Measurements from ENCODE around the gene PPP2R1B.
"Not testable (repeated sequence)": the region's sequence is repeated elsewhere in the genome, so short reads cannot be mapped to it uniquely, and the experiment has no call there.

PPP2R1B gene

GRCh38 chr11:111785076-111785475 lies 18.9 kb upstream of the PPP2R1B start:
- TF ChIP-seq CTCF (IDR thresholded peaks at IDR 0.05) = no peak
- no peak for DNase-seq (ENCODE audit: low spot score)
- no peak overlapping the region for H3K4me3 ChIP-seq
- no peak overlapping the region for H3K27ac ChIP-seq

- H3K27ac ChIP-seq; H3K4me3 ChIP-seq; DNase-seq (ENCODE audit: low spot score): not testable (repeated sequence)
These were observed 18.1 kb upstream of the PPP2R1B start for GRCh38 chr11:111784311-111784710.

GRCh38 chr11:111782109-111782741 lies 16.0 kb upstream of the PPP2R1B start:
- Histone ChIP-seq H3K27ac (no peak overlapping the region), H3K4me3 (no peak overlapping the region)
- no peak for TF ChIP-seq CTCF (IDR thresholded peaks at IDR 0.05)
- DNase-seq (ENCODE audit: low spot score) = no peak

- no peak for DNase-seq (ENCODE audit: low spot score)
- H3K27ac ChIP-seq = no peak overlapping the region
- TF ChIP-seq CTCF (IDR thresholded peaks at IDR 0.05) = no peak
- H3K4me3 ChIP-seq = no peak overlapping the region
These were observed 12.9 kb upstream of the PPP2R1B start for GRCh38 chr11:111779118-111779517.

GRCh38 chr11:111778047-111778558 lies 11.9 kb upstream of the PPP2R1B start:
- no peak for TF ChIP-seq CTCF (IDR thresholded peaks at IDR 0.05)
- no peak for DNase-seq (ENCODE audit: low spot score)

GRCh38 chr11:111777094-111778046 lies 11.2 kb upstream of the PPP2R1B start:
- peak; percentile 51 for TF ChIP-seq CTCF (IDR thresholded peaks at IDR 0.05)
- Histone ChIP-seq H3K4me3 (no peak overlapping the region), H3K27ac (no peak overlapping the region)
- no peak for DNase-seq (ENCODE audit: low spot score)

More at GRCh38 chr11:111778047-111778558, 11.9 kb upstream of the PPP2R1B start:
- no peak overlapping the region for H3K4me3 ChIP-seq
- no peak overlapping the region for H3K27ac ChIP-seq

GRCh38 chr11:111776398-111777093 lies 10.4 kb upstream of the PPP2R1B start:
- TF ChIP-seq CTCF (IDR thresholded peaks at IDR 0.05) = no peak
- no peak overlapping the region for H3K4me3 ChIP-seq
- no peak overlapping the region for H3K27ac ChIP-seq
- DNase-seq (ENCODE audit: low spot score) = no peak

All from coronary artery (tissue), 2 donors.